ENCODE measurements around the gene TVP23B.
"Not testable (repeated sequence)": the region's sequence is repeated elsewhere in the genome, so short reads cannot be mapped to it uniquely, and the experiment has no call there.

Gene TVP23B

GRCh38 chr17:18786890-18787289 lies 5.9 kb downstream of the TVP23B start:
- not testable (repeated sequence) for DNase-seq (ENCODE audit: low spot score); FAIRE-seq

DNA sequence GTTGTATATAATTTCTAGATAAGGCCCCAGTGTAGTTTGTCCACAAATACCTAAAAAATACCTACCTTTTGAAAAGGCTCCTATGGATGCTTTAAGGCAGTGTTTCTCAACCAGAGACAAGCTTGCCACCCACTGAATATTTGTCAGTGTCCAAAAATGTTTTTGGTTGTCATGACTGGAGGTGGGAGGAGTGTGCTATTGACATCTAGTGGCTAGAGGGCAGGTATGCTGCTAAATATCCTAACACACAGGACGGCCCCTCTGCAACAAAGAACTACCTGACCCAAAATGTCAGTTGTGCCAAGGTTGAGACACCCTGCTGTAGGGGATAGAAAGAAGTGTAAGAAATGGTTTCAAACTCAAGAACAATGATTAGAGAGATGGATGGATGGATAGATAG lies 10.4 kb downstream of the TVP23B start:
- not testable (repeated sequence) for DNase-seq (ENCODE audit: low spot score); FAIRE-seq

DNA sequence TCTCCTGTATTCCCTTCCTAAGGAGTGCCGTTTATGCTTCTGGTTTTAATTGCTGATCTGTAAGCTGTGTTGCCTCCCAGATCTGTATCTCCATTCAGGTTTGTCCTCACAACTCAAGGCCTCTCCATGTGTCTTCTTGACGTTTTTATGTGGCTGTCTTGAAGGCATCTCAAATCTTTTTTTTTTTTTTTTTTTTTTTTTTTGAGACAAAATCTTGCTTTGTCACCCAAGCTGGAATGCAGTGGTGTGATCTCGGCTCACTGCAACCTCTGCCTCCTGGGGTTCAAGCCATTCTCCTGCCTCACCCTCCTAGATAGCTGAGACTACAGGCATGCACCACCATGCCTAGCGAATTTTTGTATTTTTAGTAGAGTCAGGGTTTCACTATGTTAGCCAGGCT lies 13.9 kb downstream of the TVP23B start:
- not testable (repeated sequence) for FAIRE-seq; DNase-seq (ENCODE audit: low spot score)

GRCh38 chr17:18796887-18797286 lies 15.9 kb downstream of the TVP23B start:
- not testable (repeated sequence) for FAIRE-seq; DNase-seq (ENCODE audit: low spot score)

GRCh38 chr17:18803458-18804245 lies 22.7 kb downstream of the TVP23B start:
- not testable (repeated sequence) for FAIRE-seq; DNase-seq (ENCODE audit: low spot score)

DNA sequence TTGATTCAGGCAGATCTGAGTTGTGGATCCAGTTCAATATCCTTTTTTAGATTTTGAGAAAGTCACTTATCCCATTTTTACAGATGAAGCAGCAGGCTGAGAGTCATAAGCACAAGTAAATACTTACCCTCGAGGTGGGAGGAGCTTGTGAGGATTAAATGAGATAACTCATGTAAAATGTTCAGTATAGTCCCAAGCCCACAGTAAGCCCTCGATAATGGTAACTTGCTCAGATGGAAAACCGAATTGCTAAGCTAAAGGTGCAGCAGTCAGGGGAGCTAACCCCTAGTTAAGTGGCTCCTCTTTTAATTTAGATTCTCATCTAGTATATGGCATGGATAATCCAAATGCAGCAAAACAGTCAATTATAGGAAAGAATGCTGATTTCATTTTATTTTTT lies 34.9 kb downstream of the TVP23B start:
- DNase-seq (ENCODE audit: low spot score); FAIRE-seq: not testable (repeated sequence)

DNA sequence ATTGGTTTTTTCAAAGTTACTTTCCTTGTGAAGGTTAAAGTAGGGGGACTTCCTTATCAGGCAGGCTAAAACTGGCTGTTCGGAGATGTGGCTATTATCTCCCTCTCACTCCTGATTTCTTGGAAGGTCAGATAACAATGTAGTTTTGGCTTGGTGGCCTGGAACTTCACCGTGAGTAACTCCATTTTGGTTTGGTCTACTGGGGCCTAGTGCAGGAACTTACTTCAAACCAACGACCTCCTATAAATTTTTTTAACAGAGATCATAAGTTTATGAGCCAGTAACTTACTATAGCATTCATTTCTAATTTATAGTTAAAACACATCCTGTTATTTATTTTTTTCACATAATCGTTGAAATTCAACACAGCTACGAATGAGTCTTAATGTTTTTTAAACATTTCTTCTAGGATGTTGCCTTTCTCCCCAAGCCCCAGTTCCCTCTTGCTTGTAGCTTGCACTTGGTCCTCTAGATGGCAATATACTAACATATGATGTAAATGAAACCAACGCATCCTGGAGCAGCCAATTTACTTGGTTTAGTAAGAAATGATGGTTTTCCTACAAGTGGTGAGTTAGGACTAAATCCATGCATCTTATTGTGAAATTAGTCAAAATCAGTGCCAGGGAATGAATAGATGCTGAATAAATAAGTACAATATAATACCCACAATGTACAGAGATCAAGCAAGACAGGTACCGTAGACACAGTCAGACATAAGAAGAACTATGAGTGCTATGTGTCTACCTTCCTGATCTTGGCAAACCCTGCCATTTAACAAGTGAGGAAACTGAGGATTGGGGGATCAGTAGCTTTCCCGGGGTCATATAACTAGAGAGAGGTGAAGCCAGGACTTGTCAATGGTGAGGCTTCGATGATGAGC lies 35.7 kb downstream of the TVP23B start:
- FAIRE-seq (peak; percentile 83), DNase-seq (ENCODE audit: low spot score) (peak; percentile 42)

DNA sequence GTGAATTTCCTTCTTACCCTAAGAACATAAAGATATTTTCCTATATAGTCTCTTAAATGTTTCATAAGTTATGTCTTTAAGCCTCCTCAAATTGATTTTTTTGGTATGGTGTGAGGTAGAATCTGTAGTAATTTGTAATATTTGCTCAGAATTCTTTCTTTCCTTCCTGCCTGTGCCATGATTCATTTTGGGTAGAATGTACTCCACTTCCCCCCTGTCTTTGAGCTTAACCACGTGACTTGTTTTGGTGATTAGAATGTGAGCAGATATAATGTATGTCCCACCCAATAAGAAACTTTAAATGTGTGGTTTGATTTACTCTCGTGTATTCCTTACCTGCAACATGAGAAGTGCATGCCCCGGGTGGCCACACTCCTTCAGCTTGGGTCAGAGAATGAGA lies 40.4 kb downstream of the TVP23B start:
- not testable (repeated sequence) for FAIRE-seq; DNase-seq (ENCODE audit: low spot score)

DNA sequence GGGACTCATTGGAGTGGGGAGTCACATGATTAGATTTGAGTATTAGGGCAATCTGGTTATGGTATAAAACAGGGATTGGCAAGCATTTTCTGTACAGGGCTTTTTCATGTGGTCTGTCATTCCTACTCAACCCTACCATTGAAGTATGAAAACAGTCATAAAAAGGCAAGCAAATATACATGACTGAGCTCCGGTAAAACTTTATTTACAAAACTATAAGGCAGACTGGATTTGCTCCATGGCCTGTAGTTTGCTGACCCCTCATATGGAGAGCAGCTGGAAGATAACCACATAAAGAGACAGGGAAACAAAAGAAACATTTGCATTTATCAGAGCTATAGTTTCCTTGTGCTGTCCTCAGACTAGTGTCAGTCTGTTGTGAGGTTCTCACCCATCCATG lies 46.6 kb downstream of the TVP23B start:
- DNase-seq (ENCODE audit: low spot score); FAIRE-seq: not testable (repeated sequence)

DNA sequence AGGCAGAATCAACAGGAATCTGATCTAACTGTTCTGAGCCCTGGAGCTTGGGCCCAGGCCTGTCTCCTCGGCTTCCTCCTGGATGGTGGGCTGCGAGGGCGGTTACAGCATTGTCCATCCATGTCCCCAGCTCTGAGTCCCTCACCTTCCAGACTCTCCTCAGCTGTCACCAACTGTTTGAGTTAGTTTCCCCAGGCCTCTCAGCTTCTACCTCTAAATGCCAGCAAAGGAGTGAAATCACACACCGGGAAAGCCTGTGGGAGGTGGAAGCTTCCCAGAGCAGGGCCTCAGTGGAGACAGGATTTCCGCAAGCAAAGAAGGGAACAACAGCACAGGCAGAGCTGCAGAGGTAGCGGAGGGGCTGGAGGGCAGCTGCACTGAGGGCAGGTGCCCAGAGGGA lies 67.5 kb downstream of the TVP23B start:
- FAIRE-seq (no peak), DNase-seq (ENCODE audit: low spot score) (no peak)

DNA sequence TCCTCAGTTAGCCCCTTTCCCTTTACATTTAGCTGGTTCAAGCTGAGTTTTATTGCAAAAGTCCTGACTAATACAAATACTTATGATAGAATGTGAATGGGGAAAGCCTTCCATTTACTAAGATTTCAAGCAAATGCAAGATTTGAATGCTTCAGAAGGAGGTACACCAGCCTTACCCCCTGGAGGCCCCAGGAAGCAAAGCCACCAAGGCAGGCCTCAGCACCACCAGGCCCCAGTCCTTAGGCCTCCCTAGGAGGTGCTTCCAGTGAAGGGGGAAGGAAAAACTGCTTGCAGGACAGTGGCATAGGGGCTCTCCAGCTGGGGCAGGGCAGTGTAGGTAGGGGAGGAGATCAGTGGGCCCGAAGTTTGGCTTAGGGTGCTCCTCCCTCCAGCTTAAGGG lies 69.7 kb downstream of the TVP23B start:
- DNase-seq (ENCODE audit: low spot score) (no peak), FAIRE-seq (no peak)

DNA sequence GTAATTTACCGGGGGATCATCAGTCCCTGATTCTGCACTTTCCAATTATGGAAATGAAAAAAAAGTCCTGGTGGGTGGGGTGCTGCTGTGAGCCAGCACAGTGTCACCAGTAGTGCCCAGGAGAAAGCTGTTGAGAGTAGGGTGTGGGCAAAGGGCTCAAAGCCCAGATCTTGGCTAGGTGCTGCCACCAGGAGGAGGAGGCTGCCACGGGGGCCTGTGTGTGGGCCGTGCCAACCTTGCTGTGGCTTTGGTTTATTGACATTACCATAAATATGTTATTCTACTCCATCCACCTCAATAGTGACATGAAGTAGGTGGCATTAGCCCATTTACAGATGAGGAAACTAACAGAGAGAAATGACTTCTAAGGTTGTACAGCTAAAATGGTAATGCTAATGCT lies 70.2 kb downstream of the TVP23B start:
- no peak for FAIRE-seq
- no peak for DNase-seq (ENCODE audit: low spot score)

GRCh38 chr17:18854956-18855355 lies 74.0 kb downstream of the TVP23B start:
- FAIRE-seq (no peak), DNase-seq (ENCODE audit: low spot score) (no peak)

GRCh38 chr17:18855831-18856569 lies 75.0 kb downstream of the TVP23B start:
- FAIRE-seq (peak; percentile 85), DNase-seq (ENCODE audit: low spot score) (peak; percentile 83)

All from RCC 7860 (cell line).